Ovary (tissue), 3 donors: ENCODE data around the gene RNF175.

Experiments
- POLR2A ChIP-seq: fragments of 450-650 bp; IDR thresholded peaks from one replicate; pipeline ENCODE4 v1.6.1; 2017; ENCODE audit warnings: antibody characterized with exemption, mild to moderate bottlenecking, moderate library complexity
- TF ChIP-seq, protein P1 (sequence below), 3 donors: fragments of 450-650 bp in 2 of 3; fragments of 200-600 bp in 1 of 3; IDR thresholded peaks; one replicate each; pipeline versions ENCODE4 v1.5.1 to v1.8.0; 2016 to 2022; ENCODE audit warnings: antibody characterized with exemption in 3 of 3, mild to moderate bottlenecking in 1 of 3
- donor health status: DM: no; HTN: no; CAD: no.

DNA sequence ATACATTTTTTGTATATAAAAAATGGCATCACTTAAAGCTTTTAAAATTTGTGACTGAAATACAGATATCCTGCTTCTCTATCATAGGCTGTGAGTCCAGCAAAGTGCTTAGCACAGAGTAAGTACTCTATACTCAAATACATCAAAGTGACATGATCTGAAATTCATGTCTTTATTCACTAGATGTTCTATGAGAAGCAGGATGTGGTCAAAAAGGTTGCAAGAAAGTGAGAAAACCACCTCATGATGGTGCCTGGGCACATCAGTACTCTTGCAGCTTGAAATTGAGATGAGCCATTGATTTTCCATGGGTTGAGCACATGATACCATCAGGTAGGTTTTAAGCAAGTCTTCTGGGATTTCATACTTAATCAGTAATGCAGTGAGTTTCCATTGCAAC, 49.5 kb upstream of the RNF175 start:
- TF ChIP-seq, protein P1, sequence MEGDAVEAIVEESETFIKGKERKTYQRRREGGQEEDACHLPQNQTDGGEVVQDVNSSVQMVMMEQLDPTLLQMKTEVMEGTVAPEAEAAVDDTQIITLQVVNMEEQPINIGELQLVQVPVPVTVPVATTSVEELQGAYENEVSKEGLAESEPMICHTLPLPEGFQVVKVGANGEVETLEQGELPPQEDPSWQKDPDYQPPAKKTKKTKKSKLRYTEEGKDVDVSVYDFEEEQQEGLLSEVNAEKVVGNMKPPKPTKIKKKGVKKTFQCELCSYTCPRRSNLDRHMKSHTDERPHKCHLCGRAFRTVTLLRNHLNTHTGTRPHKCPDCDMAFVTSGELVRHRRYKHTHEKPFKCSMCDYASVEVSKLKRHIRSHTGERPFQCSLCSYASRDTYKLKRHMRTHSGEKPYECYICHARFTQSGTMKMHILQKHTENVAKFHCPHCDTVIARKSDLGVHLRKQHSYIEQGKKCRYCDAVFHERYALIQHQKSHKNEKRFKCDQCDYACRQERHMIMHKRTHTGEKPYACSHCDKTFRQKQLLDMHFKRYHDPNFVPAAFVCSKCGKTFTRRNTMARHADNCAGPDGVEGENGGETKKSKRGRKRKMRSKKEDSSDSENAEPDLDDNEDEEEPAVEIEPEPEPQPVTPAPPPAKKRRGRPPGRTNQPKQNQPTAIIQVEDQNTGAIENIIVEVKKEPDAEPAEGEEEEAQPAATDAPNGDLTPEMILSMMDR (IDR thresholded peaks at IDR 0.05) = no peak
- no peak for TF ChIP-seq POLR2A
